ENCODE results near the gene NOL12. TPM values are rescaled to one million over a fixed set of nuclear protein-coding genes. Genes with fewer than 3 reads are reported as not detected.

NOL12 gene
- total RNA-seq, 1 experiment from 2014 or later, result 30.4 TPM

- peaks cover 7% of the 10 kb centered on the region for H3K23me2 ChIP-seq (ENCODE audit: insufficient read length, low read depth, low read length, poor library complexity, severe bottlenecking)
- peaks cover 2% of the 10 kb centered on the region; the same call in 1 of the 2 replicates for H3K4me1 ChIP-seq (ENCODE audit: insufficient read depth, low read length)
- no peak overlapping the region for H3T11ph ChIP-seq (ENCODE audit: low read length)
- no peak overlapping the region for H2BK12ac ChIP-seq (ENCODE audit: insufficient read length, low read depth, low read length)
- H2BK15ac ChIP-seq (ENCODE audit: low read depth, low read length), result no peak overlapping the region
- no peak overlapping the region for H3K14ac ChIP-seq (ENCODE audit: insufficient read depth, low read length)
- DNase-seq, result no peak
- H4K8ac ChIP-seq (replicated peaks; ENCODE audit: insufficient read length, low read depth, low read length), result no peak overlapping the region
- H3K36me3 Mint-ChIP-seq (ENCODE audit: insufficient read depth in 1 of 3, low read depth in 3 of 3), result peaks cover 10 to 43% (median 38%) of the 10 kb centered on the region in 3 experiments; a peak in 6 of 7 replicates
- no peak overlapping the region for H2BK20ac ChIP-seq (ENCODE audit: low read depth, low read length, poor library complexity, severe bottlenecking)
- no peak overlapping the region for H3K23ac ChIP-seq (ENCODE audit: insufficient read length, low read depth, low read length)
- no CpG with 5 or more reads among the region's 14 CpGs for WGBS (ENCODE audit: extremely low coverage, insufficient read length, low lambda C conversion rate)
- no peaks in the 10 kb centered on the region; a peak in 1 of 5 replicates for H3K9me3 Mint-ChIP-seq
- peaks cover 7% of the 10 kb centered on the region; the same call in 1 of the 2 replicates for H3K79me2 ChIP-seq (ENCODE audit: insufficient read depth, low read length)
- H2BK5ac ChIP-seq (ENCODE audit: insufficient read length, low read length), result no peak overlapping the region
- no peak overlapping the region for H3K9ac ChIP-seq (ENCODE audit: extremely low read depth, insufficient read length, low read length)
- H3K9me3 ChIP-seq (ENCODE audit: control insufficient read depth, low read depth, low read length), result no peaks in the 10 kb centered on the region
- H3K27me3 ChIP-seq (ENCODE audit: insufficient read depth, low read length), result no peaks in the 10 kb centered on the region
- no peak overlapping the region for H3K27ac Mint-ChIP-seq
- H3K4me2 ChIP-seq (ENCODE audit: insufficient read depth, insufficient read length, low read length), result no peak overlapping the region
- H3K79me1 ChIP-seq (ENCODE audit: insufficient read depth, low read depth, low read length, poor library complexity, severe bottlenecking), result no peaks in the 10 kb centered on the region
- H2BK120ac ChIP-seq (ENCODE audit: low read depth, low read length, poor library complexity, severe bottlenecking), result no peak overlapping the region
- H3K4ac ChIP-seq (ENCODE audit: low read depth, low read length), result no peak overlapping the region
- H3K18ac ChIP-seq (ENCODE audit: insufficient read length, low read depth, low read length), result no peak overlapping the region
- no peak overlapping the region for H3K56ac ChIP-seq (ENCODE audit: insufficient read length, low read depth, low read length)
- no peaks in the 10 kb centered on the region for H3K27me3 Mint-ChIP-seq (ENCODE audit: low read depth)
- H4K20me1 ChIP-seq (ENCODE audit: control insufficient read depth, insufficient read depth, insufficient read length), result no peaks in the 10 kb centered on the region
- no peak overlapping the region for H2AK5ac ChIP-seq (ENCODE audit: insufficient read length, low read length)
- H3K4me3 Mint-ChIP-seq, result no peak overlapping the region
- H4K5ac ChIP-seq (ENCODE audit: insufficient read length, low read depth, low read length), result no peak overlapping the region
- H2AFZ ChIP-seq (ENCODE audit: low read length), result no peak overlapping the region
- H3K27ac ChIP-seq (ENCODE audit: insufficient read length, low read depth, low read length), result no peak overlapping the region
- peaks cover 9 to 12% of the 10 kb centered on the region in 2 experiments for H3K4me1 Mint-ChIP-seq
- H4K91ac ChIP-seq (ENCODE audit: insufficient read length, low read depth, low read length), result no peak overlapping the region
- TF ChIP-seq CTCF (conservative IDR thresholded peaks at IDR 0.05), result no peak
These were observed 31.4 kb upstream of the NOL12 start for GRCh38 chr22:37654563-37655251.

All from H9 (cell line).